Measurements from ENCODE around the gene DDX20. TPM values are rescaled to one million over a fixed set of nuclear protein-coding genes. Genes with fewer than 3 reads are reported as not detected.

Gene DDX20
- total and polyA plus RNA-seq, 2 donors (not counting 3 experiments of a cell fraction or from before 2014, with no cell fraction given) = 4.1 to 15.9 TPM

DNA sequence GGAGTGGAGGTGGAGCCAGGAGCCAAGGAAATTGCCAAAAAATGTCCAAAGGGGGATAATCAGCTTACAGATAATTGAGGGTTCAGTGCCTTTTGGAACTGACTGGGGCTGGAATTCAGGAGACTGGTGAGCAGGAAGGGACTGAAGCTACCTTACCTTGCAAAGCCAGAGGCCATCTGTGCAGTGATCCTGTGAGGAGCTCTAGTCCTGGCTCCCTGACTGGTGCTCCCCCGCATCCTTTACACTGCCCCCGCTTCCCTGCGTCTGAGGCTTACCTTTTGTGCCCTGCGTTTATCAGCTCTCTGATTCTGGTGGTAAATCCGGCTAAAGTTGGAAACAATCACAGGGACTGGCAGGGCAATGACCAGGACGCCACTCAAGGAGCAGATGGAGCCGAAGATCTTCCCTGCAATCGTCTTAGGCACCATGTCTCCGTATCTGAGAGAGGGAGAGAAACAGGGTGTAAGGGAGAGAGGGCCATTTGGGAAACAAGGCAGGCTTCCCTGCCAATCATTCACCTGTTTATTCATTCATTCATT lies 31.0 kb downstream of the DDX20 start:
- TF ChIP-seq POLR2AphosphoS5 (IDR thresholded peaks at IDR 0.05; ENCODE audit: insufficient read depth, low read depth, low read length) (no peak), POLR2A (IDR thresholded peaks at IDR 0.05; ENCODE audit: low read depth, low read length) (no peak)
- TF ChIP-seq, protein P1, sequence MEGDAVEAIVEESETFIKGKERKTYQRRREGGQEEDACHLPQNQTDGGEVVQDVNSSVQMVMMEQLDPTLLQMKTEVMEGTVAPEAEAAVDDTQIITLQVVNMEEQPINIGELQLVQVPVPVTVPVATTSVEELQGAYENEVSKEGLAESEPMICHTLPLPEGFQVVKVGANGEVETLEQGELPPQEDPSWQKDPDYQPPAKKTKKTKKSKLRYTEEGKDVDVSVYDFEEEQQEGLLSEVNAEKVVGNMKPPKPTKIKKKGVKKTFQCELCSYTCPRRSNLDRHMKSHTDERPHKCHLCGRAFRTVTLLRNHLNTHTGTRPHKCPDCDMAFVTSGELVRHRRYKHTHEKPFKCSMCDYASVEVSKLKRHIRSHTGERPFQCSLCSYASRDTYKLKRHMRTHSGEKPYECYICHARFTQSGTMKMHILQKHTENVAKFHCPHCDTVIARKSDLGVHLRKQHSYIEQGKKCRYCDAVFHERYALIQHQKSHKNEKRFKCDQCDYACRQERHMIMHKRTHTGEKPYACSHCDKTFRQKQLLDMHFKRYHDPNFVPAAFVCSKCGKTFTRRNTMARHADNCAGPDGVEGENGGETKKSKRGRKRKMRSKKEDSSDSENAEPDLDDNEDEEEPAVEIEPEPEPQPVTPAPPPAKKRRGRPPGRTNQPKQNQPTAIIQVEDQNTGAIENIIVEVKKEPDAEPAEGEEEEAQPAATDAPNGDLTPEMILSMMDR (IDR thresholded peaks at IDR 0.05; ENCODE audit: extremely low read depth in 1 of 2, insufficient read depth in 1 of 2, low read depth in 1 of 2, low read length in 2 of 2) = no peak
- H3K4me3 ChIP-seq (replicated peaks in 1 of 3; ENCODE audit: insufficient read depth in 1 of 3, low read depth in 1 of 3, low read length in 3 of 3) = no peak overlapping the region
- H3K4me2 ChIP-seq (ENCODE audit: insufficient read depth, low read length) = no peak overlapping the region
- H2AFZ ChIP-seq (ENCODE audit: low read depth, low read length) = no peak overlapping the region
- no peaks in the 10 kb centered on the region for H3K9me3 ChIP-seq (replicated peaks; ENCODE audit: control insufficient read depth, insufficient read depth, low read length)
- intact Hi-C loops (cut with micrococcal nuclease) (no loop called here), dilution Hi-C loops (cut with MboI; ENCODE audit: extremely low pct_ligation_motif_present, low sequenced_read_pairs) (no loop called here)
- BruUV-seq (replicated peaks) = no TSS peak
- H3K27me3 ChIP-seq (ENCODE audit: control insufficient read depth in 2 of 2, insufficient read depth in 2 of 2, low read length in 2 of 2) = peaks cover 8% of the 10 kb centered on the region in 2 experiments
- no peaks in the 10 kb centered on the region for H3K4me1 ChIP-seq (ENCODE audit: control insufficient read depth, extremely low read depth, insufficient read depth, low read length)
- ChIA-PET CTCF (no interaction called here), POLR2A (no interaction called here)
- no peak overlapping the region for H3K9ac ChIP-seq (replicated peaks; ENCODE audit: extremely low read depth, insufficient read depth, low read length)
- no peaks in the 10 kb centered on the region for H3K79me2 ChIP-seq (ENCODE audit: control insufficient read depth, insufficient read depth, low read length)
- DNase-seq (ENCODE audit: low read depth, low spot score) (no peak), FAIRE-seq (no peak)
- no peaks in the 10 kb centered on the region for H3K9me1 ChIP-seq (replicated peaks; ENCODE audit: control insufficient read depth, extremely low read depth, insufficient read depth, low read length)
- H3K27ac ChIP-seq (ENCODE audit: insufficient read depth, low read depth, low read length) = no peak overlapping the region
- no peaks in the 10 kb centered on the region for H4K20me1 ChIP-seq (replicated peaks; ENCODE audit: control insufficient read depth, extremely low read depth, insufficient read depth, low read length)
- H3K36me3 ChIP-seq (ENCODE audit: control insufficient read depth in 2 of 2, extremely low read depth in 1 of 2, insufficient read depth in 2 of 2, low read length in 2 of 2) = no peaks in the 10 kb centered on the region

DNA sequence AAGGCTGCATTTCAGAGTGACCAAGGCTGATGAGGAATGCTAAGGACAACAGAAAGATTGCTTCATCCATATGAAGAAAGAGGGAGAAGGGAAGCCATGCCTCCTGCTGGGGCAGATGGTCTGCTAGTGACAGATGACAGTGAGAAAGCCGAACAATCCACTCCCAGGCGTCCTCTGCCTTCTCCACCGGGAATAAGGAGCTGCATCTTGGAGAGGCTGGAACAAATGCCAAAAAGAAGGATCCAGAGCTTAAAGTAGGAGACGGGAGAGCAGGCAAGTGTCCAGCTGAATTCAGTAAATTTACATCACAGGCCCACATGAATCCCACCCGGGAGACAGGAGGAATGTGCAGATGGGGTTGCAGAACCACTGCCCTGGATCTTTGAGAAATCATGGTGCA lies 33.4 kb downstream of the DDX20 start:
- Histone ChIP-seq H3K27ac (ENCODE audit: insufficient read depth, low read depth, low read length) (no peak overlapping the region), H3K9me3 (replicated peaks; ENCODE audit: control insufficient read depth, insufficient read depth, low read length) (no peaks in the 10 kb centered on the region), H4K20me1 (replicated peaks; ENCODE audit: control insufficient read depth, extremely low read depth, insufficient read depth, low read length) (no peaks in the 10 kb centered on the region), H3K27me3 (ENCODE audit: control insufficient read depth in 2 of 2, insufficient read depth in 2 of 2, low read length in 2 of 2) (peaks cover 8 to 11% of the 10 kb centered on the region in 2 experiments), H3K4me3 (replicated peaks in 1 of 3; ENCODE audit: insufficient read depth in 1 of 3, low read depth in 1 of 3, low read length in 3 of 3) (no peak overlapping the region), H3K4me2 (ENCODE audit: insufficient read depth, low read length) (no peak overlapping the region), H3K9me1 (replicated peaks; ENCODE audit: control insufficient read depth, extremely low read depth, insufficient read depth, low read length) (no peaks in the 10 kb centered on the region), H3K9ac (replicated peaks; ENCODE audit: extremely low read depth, insufficient read depth, low read length) (no peak overlapping the region), H3K4me1 (ENCODE audit: control insufficient read depth, extremely low read depth, insufficient read depth, low read length) (no peaks in the 10 kb centered on the region), H2AFZ (ENCODE audit: low read depth, low read length) (no peak overlapping the region), H3K79me2 (ENCODE audit: control insufficient read depth, insufficient read depth, low read length) (no peaks in the 10 kb centered on the region), H3K36me3 (ENCODE audit: control insufficient read depth in 2 of 2, extremely low read depth in 1 of 2, insufficient read depth in 2 of 2, low read length in 2 of 2) (no peaks in the 10 kb centered on the region)
- CTCF ChIA-PET = no interaction called here
- intact Hi-C loops (cut with micrococcal nuclease) = no loop called here
- dilution Hi-C loops (cut with MboI; ENCODE audit: extremely low pct_ligation_motif_present, low sequenced_read_pairs) = no loop called here
- TF ChIP-seq POLR2AphosphoS5 (IDR thresholded peaks at IDR 0.05; ENCODE audit: insufficient read depth, low read depth, low read length) = no peak
- DNase-seq (ENCODE audit: low read depth, low spot score) (no peak), FAIRE-seq (no peak)
- BruUV-seq (replicated peaks) = no TSS peak
- POLR2A ChIA-PET = no interaction called here

Data from endothelial cell of umbilical vein (primary cell).